ENCODE results near the gene CAPS. TPM values are rescaled to one million over a fixed set of nuclear protein-coding genes. Genes with fewer than 3 reads are reported as not detected.

CAPS gene
- total RNA-seq, 1 donor from 2014 or later = 7.6 TPM

DNA sequence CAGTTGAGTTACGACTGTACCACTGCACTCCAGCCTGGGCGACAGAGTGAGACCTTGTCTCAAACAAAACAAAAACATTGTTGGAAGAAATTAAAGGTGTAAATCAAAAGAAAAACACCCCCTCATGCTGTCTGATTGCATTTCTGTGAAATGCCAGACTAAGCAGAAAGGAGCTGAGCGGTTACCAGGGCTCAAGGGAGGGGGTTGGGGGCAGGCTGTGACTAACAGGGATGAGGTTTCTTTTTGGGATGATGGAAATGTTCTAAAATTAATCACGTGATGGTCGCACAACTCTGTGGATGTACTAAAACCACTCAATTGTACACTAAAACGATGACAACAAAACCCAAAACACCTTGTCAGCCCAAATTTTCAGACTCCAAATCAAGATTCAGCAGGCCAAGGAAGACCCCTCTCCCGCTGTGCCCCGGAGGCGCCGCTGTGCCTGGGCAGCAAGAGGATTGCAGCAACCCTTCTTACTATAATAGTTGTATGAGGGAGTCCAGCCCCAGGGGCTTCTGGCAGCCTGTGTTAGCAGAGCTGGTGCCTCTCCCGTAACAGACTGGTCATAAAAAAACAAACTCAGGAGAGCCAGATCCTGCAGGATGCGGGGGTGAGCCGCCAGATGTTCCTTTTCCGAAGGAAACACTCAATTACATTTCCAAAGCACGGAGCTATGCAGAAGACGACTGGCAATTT, 20.9 kb downstream of the CAPS start:
- peak; percentile 66 for DNase-seq

DNA sequence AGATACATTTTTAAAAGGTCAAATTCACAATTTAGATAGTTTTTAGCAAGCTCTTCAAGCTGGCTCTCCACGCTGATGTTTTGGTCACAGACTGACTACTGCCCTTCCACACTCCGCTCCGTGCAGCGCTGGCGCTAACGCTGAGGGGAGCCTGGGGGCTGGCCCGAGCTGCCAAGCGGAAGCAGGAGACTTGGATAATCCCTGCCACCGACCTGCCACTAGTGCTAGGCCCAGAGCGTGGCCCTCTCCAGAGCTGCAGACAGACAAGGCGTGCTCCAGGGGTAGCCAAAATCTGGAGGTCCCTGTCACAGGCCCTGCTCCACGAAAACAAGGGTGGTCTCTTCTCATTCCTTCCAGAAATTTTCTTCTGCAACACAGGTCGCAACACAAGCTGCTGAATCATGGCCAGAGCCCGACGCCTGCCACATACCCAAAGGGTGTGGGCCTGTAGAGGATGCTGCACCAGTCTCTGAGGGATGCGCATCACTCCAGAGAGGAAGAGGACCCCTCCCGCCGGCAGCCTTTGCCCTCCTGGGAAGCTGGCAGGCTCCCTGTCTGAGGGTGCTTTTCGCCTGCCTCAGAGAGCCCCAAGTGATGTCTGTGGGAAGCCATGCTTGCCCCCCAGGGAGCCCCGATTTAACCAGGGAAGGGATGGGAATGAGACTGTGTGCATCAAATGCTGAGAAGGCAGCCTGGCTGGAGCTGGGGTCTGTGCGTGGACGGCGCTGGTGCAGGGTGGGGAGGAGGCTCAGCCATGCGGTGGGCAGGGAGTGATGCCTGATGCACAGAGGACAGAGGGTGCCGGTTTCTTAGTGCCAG, 21.6 kb downstream of the CAPS start:
- DNase-seq = no peak

DNA sequence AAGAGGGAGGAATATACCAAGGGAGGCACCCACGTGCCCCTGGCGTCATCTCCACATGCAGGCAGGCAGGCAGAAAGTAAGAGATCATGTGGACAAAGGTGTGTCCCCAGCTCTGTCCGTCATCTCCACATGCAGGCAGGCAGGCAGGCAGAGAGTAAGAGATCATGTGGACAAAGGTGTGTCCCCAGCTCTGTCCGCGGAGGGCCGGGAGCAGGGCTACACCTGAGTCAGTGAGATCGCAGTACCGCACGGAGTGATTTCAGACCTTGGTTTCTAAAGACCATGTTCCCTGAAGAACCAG, 22.2 kb downstream of the CAPS start:
- no peak for DNase-seq

DNA sequence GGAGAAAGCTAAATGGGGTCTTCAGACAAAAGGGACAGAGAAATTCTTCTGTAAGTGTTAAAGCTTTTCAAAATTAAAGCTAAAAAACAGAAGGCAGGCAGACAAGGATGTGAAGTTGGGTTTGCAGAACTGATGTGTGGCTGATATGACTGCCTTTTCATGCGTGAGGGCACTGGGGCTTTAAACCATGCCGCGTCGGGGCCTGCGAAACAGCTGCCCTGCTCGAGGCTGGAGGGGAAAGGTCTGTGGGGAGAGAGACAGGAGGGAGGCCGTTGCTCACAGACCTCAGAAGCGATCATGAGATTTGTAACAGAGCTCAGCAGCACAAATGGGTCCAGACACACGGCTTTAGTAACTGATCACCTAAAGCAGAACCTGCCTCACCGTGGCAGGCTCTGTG, 23.5 kb downstream of the CAPS start:
- no peak for DNase-seq

DNA sequence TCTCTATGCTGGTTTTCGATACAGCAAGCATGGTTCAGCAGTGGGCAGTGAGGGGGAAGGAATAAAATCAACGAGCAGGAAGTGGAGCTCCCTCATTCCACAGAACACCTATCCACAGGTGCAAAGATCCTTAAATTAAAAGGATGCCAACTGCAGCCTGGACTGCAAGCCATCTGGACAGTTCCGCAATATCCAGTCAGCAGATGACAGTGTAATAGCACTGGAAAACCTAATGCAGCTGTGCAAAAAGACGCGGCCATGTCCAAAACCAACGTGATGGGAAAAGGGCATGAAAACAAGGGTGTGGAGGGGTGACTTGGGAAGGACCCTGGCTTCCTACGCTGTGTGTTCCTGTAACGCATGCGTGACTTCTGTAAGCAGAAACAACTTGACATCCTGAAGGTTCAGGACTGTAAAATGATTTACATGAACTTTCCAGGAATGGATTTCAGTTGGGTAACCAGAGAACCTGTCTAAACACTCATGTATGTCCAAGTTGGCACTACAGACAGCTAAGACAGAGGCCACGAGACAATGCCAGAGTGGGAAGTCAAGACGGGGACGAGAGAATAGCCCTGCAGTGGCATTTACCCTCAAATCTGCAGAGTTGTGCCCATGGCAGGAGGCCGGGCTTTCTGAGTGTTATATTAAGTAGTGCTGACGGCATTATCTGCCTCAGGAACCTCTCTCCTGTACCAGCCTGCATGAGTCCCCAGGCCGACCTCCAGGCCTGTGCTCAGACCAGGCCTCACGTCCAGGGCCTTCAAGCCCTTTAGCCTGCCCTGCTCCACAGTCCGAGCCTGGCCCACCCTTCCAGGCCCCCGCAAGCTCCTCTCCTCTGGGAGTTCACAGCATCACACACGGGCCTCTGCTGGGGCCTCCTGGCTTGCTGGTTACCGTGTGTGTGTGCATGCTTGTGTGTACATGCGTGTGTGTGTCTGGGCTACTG, 26.5 kb downstream of the CAPS start:
- no peak for DNase-seq

DNA sequence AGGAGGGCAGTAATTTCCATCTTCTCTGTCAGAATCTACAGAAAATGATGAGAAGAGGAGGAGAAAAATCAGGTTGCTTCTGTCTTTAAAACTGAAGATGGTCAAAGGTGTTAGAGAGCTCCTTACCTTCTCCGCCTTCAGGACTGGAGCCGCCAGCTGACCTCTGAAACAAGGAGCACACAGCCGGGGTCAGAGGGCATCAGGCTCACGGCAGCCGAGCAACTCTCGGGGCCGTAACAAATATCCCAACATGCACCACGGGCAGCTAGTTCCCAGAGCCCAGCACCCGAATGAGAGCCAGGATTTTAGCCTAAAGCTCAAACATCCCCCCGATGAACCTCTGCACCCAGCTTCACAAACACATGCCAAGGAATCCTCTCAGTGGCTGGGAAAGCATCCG, 27.6 kb downstream of the CAPS start:
- no peak for DNase-seq

DNA sequence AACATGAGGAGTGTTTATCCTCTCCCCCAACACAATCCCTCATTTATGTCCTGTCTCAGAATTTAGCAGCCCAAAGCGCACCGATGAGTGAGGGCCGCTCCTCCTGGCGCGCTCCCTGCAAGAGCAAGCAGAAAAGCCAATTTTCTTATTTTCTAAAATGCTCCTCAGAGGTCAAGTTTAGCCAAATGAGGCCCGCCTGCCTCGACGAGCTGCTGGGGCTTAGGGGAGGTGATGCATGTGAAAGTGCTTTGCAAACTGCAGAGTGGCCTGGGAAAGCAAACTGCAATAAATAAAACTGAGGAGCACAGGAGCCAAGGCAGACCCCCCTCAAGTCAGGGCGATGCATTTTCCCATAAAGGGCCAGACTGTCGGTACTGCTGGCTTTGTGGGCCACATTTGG, 29.0 kb downstream of the CAPS start:
- DNase-seq = peak; percentile 40

DNA sequence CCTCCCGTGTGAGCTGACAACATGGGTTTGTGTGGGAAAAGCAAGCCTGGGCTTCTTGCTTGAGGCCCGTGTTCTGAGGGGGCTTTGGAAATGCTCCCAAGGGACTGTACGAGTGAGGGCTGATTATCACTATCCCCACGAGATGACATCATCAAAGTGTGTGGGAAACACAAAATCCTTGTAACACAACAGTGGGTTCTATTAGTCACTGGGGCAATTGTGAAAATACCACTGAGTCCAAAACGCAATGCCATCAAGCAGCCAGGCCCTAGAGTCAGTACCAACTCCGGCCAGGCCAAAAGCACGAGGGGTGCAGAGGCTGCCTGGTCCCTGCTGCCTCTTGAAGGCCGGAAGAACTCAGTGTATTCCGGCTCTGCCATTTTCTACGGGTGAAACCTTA, 29.6 kb downstream of the CAPS start:
- DNase-seq = no peak

DNA sequence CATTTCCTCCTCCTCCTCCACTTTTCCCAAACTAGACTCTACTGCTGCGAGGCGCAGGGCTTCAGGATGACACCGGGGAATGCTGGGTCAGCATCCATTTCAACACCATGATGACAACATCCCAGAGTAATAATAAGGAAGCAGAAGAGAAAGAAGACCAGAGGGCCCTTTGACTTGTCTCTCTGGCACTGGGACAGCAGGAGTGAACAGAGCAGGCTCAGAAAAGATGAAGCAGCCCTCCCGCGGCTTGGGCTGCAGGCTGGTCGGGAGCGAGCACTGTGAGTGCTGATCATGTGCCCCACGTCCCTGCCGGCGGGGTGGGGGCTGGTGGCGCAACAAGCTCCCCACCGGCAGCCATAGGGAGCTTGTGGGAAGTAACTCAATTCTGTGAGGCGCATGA, 33.4 kb downstream of the CAPS start:
- no peak for DNase-seq

DNA sequence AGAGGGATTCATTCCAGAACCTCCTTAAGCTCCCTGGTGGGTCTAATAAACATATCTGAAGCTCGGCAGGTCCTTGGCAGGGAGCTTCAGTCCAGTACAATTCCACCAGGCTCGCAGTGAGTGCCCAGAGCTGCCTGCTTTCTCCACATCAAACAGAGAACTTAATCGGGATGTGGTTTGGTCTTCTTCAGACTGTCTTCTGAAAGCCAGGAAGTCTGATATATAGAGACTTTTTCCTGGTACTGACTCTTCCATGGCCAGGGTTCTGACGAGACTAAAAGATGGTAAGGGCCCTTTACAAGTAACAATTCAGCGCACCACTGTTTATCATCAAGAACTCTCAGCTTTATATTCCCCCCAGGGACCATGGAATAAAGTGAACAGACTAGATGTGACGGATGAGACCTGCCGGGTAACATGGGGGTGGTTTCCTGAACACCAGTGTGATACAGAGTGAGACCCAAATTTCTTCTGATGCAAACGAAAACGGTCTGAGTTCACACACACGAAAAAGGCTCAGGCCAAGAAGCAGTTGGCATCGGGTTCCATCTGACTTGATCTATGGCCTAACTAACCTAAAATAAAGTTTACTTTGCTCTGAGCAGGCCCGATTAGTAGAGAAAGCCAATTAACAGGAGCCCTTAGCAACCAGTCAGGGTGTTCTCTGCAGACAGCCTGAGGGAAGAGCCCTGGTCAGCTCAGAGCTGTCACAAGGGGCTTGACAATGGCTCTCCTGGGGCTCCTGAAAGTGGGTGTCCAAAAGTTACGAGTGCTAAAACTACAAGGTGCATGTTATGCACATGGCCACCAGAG, 34.9 kb downstream of the CAPS start:
- no peak for DNase-seq

DNA sequence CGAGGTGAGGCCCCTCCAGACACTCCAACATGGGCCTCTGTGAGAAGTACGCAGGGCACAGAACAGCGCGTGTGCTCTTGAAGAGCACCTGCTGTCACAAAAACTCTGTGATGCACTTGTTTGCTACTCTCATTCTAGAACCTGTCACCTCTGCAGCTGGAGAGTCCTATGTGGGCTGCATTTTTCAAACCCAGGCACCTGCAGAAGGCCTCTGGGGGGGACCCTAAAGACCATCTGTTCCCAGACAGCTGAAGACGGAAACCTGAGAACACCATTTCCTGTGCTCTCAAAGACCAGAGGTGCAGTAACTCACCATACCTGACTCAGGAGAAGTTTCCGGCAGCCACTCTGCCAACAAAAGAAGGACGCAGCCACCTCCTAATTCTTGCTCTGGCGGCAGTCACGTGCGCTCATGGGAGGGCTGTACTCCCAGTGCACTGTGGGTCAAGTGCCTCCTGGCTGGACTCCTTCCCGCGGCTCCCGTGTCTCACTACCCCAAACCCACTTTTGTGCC, 35.8 kb downstream of the CAPS start:
- no peak for DNase-seq

DNA sequence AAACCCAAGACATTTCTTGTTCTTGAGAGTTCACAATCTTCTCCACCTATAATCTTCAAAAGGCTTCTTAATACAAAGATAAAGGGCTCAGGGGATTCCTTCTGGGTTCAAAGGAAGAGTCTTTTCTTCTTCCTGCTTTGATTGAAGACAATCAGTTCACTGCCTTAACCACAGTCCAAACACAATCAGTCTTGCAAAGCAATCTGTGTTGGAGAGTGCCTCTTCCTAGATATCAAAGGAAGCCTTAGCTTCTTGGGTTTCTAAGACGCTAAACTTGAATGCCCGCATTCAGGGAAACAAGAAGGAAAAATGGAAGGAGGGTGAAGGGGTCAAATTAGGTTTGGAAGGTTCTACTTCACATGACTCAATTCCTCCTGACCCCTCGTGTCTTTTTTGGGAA, 36.7 kb downstream of the CAPS start:
- DNase-seq = no peak

DNA sequence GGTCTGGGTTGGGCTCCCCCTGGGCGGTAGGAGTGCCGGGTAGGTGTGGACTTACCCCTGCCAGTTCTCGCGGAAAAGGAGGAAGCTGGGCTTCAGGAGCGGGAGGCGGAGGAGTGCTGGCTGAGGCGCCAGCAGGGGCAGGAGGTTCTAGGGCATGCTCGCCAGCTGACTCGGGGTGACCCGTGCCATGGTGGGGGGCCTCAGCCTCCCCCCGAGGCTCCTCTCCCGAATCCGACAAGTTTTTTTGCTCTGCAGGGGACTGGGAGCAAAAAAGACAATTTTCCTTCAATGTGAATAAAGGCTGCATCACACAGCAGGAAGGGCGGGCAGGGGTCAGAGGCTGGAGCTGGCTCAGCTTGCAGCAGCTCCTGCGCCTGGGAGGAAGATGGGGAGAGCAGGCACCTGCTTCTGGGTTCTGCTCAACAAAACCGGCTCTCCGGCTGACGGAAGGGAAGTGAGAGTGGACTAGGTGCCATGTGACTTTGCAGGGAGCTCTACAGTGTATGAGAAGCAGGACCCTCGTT, 37.3 kb downstream of the CAPS start:
- DNase-seq = no peak

DNA sequence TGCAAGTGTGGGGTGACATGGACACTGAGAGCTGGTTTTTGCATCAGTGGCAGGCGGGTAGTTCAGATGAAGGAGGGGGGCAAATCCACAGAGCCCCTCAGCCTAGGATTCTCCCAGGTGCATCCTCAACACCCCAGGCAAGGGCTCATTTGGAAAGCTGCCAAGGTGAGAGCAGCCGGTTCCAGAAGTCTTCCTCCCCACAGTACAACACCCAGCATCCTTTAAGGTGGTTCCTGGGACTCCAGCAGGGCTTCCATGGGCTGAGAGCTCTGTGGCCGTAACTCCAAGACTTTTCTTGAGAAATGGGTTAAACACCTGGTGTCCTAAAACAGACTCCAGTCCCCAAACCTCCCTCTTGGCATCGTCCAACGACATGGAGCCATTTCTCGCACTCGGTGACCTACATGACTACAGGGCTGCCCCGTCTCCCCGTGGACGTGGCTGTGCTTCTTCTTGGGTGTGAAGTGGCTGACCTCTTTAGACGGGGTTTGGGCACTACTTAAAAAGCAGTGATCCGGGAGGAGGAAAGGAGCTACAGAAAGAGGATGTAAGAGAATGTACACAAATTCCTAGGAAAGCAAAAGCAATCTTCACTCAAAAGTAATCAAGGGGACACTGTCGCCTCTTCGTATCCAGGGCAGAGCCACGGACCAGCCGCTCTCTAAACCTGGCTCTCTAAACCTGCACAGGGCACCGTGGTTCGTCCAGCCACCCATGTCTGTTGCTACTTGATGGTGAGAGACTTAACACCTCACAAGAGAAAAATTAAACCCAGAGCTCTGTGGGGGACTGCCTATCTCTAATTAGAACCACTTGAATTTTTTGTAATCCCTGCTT, 38.4 kb downstream of the CAPS start:
- DNase-seq = no peak

DNA sequence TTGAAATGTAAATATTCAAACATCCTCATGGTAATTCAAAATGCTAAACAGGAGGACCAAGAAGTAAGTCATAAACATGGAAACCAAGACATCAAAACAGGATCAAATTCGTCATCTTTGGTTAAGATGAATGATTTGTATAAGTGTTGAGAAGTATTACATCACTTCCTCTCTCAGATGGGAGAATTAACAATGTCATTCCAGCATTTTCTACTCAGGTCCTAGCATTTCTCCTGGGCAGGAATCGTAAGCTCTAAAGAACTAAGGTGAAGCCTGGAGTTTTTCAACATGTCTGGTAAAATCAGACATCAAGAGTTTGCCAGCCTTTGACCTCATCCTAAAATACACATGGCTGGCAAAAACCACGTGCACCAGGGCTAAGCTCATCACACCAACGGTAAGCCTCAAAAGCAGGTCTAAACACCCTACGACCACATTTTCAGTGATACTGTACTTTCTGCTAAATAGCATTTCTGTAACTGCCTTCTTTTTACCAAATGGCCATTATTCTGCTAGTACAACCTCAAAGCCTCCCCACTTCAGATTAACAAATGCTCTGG, 39.1 kb downstream of the CAPS start:
- DNase-seq = no peak

DNA sequence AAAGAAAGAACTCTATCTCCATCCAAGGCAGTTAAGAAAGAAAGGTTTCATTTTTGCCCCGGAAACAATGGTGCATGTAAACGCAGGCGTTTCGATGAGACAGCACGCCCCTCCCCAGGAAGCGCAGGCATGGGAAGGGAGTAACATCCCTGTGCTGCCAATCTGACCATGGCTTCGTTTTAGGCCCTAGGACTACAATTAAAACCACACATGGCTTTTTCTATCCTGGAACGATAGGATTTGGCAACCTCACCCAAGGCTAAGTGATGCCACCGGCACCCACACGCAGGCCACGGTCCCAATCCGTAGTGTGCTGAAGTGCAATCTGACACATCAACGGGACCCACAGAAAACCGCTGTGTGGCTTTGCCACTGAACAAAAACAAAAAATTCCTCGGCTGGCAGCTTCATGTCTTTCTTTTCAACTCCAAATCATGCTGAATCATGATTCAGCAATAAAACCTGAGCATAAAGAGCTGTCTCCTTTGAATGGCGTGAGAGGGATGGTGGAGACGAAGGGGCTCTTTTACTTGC, 39.7 kb downstream of the CAPS start:
- DNase-seq = no peak

DNA sequence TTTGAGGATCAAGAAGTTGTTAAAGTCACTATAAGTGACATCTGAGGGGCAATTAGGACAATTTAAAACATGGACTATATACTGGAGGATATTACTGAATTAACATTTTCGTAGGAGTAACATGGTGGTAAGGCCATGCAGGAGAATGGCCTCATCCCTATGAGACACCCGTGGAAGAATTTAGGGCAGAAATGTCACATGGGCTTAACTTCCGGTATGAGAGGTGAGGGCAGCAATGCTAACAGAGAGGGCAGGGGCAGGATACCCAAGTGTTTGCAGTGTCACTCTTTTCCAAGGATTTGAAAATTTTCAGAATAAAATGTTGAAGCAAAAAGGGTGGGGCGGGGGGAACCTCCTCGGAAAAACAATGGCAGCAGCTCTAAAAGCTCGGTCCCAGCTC, 40.2 kb downstream of the CAPS start:
- DNase-seq = no peak

DNA sequence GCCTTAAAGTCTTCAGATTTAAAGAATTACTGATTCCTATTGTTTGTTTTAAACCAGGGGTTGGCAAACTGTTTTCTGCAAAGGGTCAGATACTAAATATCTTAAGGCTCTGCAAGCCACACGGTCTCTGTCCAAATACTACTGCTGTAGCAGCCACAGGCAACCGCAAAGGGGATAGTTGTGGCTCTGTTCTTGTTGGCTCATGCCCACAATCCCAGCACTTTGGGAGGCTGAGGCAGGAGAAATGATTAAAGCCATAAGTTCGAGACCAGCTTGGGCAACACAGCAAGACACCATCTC, 41.5 kb downstream of the CAPS start:
- no peak for DNase-seq

DNA sequence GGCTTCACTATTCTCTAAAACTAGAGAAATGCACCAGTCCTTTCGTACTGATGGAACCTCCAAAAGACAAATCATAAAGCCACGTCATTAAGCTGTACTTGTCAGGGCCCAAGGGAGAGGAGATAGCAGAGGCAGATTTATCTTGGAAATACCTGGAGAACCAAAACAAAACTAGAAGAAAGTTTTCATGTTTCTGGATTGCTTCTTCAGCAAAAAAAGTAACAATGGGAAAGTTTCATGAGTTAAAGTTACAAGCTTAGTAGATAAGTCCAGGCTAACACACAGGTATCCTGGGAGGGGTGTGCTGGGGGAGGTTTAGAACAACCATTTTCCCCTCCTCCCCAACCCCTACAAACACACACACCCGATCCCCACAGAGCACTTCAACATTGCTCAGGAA, 42.3 kb downstream of the CAPS start:
- DNase-seq = no peak

DNA sequence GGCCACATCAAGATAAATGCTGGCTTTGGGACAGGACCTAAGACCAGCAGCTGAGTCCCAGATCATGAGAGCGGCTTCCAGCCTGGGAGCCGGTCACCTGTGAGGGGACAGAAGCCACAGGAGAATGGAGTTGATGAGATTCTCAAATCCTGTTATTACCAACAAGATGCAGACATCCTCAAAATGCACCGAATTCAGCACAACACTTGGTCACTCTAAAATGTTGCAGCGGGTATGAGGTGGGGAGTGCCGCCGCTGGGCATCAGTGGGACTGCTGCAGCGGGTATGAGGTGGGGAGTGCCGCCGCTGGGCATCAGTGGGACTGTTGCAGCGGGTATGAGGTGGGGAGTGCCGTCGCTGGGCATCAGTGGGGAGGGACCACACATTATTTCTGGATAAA, 42.7 kb downstream of the CAPS start:
- DNase-seq = no peak
